Effector memory CD8-positive, alpha-beta T cell (primary cell): ENCODE data around the gene COQ10A.

Experiments
- ATAC-seq: fragments of 150-1000 bp; cut with Tn5 transposase; replicated peaks from 2 replicates; pipeline ENCODE4 v1.10.0; 2021; ENCODE audit warnings: mild to moderate bottlenecking, moderate library complexity
- DNase-seq, 3 experiments: peaks; one replicate each; pipeline ENCODE4 v3.0.0; 2021
- H3K27ac Mint-ChIP-seq, 2 donors: one replicate each; pipeline ENCODE4 v1.8.0; 2022; ENCODE audit warnings: mild to moderate bottlenecking in 2 of 2, mixed read lengths in 2 of 2, moderate library complexity in 2 of 2
- H3K27me3 Mint-ChIP-seq, 2 donors: one replicate each; pipeline ENCODE4 v1.8.0; 2022; ENCODE audit warnings: mixed read lengths in 2 of 2
- H3K36me3 Mint-ChIP-seq: one replicate; pipeline ENCODE4 v1.8.0; 2022; ENCODE audit warnings: mild to moderate bottlenecking, moderate library complexity, mixed read lengths; ENCODE audit not compliant: insufficient read depth
- H3K4me1 Mint-ChIP-seq, 2 donors: one replicate each; pipeline ENCODE4 v1.8.0; 2022; ENCODE audit warnings: low read depth in 2 of 2, mixed read lengths in 2 of 2
- H3K4me3 Mint-ChIP-seq, 2 donors: one replicate each; pipeline ENCODE4 v1.8.0; 2022; ENCODE audit warnings: mild to moderate bottlenecking in 2 of 2, mixed read lengths in 2 of 2, moderate library complexity in 2 of 2
- H3K9me3 Mint-ChIP-seq, 2 donors: one replicate each; pipeline ENCODE4 v1.8.0; 2022; ENCODE audit warnings: mixed read lengths in 2 of 2

Gene COQ10A

DNA sequence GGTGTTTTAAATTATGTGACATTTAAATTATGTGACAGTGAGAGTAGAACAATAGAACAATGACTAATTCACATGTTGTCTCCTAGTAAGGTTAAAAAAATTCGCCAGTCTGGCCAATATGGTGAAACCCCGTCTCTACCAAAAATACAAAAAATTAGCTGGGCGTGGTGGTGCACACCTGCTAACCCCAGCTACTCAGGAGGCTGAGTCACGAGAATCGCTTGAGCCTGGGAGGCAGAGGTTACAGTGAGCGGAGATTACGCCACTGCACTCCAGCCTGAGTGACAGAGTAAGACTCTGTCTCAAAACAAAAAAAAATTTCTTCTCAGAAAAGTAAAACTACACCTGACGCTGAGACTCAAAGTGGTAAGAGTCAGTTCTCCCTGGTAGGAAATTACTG lies 30.7 kb downstream of the COQ10A start:
- DNase-seq, result no peak
- peaks cover 34 to 56% of the 10 kb centered on the region in 2 donors for H3K4me1 Mint-ChIP-seq
- peak overlapping the region in 1 of 2 donors; percentile 54 for H3K27ac Mint-ChIP-seq
- ATAC-seq, result no peak
- H3K4me3 Mint-ChIP-seq, result peak overlapping the region; percentile 25 to 41
- H3K36me3 Mint-ChIP-seq, result peaks cover 51% of the 10 kb centered on the region
- no peaks in the 10 kb centered on the region for H3K9me3 Mint-ChIP-seq
- no peaks in the 10 kb centered on the region for H3K27me3 Mint-ChIP-seq

DNA sequence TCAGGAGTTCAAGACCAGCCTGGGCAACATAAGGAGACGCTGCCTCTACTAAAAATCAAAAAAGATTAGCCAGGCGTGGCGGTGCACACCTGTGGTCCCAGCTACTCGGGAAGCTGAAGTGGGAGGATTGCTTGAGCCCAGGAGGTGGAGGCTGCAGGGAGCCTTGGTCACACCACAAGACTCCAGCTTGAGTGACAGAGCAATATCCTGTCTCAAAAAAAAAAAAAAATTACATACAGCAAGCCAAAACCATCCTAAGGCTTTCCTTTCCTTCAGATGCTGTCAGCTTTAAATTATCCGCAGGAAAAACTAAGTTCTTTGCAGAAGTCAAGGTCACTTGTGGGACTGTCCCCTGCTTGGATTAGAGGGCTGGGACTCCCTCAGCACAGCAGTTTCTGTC lies 32.1 kb downstream of the COQ10A start:
- no peaks in the 10 kb centered on the region for H3K9me3 Mint-ChIP-seq
- peaks cover 34 to 52% of the 10 kb centered on the region in 2 donors for H3K4me1 Mint-ChIP-seq
- H3K36me3 Mint-ChIP-seq, result peaks cover 43% of the 10 kb centered on the region
- DNase-seq, result no peak
- no peak for ATAC-seq
- H3K27ac Mint-ChIP-seq, result peak overlapping the region; percentile 41 to 97
- H3K4me3 Mint-ChIP-seq, result peak overlapping the region; percentile 95 to 97
- H3K27me3 Mint-ChIP-seq, result no peaks in the 10 kb centered on the region

DNA sequence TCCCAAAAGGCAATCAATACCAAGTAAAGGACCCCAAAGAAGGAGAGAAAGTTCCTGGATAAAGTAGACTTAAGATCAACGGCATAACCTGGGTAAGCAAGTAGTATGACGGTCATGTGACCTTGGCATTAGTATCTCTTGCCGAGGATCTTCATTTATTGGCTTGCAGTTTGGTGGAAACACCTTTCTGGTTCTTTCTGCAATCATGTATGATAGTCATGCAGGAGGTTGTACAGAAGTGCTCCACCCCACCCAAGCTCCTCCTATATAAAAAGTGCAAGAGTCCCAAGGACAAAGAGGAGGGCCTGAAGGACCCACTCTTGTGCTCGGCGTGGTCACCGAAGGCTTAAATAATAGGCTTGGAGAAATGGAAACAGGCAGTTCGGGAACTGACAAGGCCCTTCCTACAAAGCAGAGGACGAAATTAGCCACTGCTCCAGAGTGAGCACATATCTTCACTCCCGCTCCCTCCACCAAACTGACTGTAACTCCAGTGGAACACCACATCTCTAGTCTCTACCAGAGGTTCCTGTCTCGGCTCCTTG lies 32.6 kb downstream of the COQ10A start:
- Mint-ChIP-seq H3K27ac (peak overlapping the region; percentile 97), H3K36me3 (peaks cover 42% of the 10 kb centered on the region), H3K9me3 (no peaks in the 10 kb centered on the region), H3K27me3 (no peaks in the 10 kb centered on the region), H3K4me3 (peak overlapping the region; percentile 95 to 97), H3K4me1 (peaks cover 31 to 52% of the 10 kb centered on the region in 2 donors)
- DNase-seq (no peak), ATAC-seq (no peak)

DNA sequence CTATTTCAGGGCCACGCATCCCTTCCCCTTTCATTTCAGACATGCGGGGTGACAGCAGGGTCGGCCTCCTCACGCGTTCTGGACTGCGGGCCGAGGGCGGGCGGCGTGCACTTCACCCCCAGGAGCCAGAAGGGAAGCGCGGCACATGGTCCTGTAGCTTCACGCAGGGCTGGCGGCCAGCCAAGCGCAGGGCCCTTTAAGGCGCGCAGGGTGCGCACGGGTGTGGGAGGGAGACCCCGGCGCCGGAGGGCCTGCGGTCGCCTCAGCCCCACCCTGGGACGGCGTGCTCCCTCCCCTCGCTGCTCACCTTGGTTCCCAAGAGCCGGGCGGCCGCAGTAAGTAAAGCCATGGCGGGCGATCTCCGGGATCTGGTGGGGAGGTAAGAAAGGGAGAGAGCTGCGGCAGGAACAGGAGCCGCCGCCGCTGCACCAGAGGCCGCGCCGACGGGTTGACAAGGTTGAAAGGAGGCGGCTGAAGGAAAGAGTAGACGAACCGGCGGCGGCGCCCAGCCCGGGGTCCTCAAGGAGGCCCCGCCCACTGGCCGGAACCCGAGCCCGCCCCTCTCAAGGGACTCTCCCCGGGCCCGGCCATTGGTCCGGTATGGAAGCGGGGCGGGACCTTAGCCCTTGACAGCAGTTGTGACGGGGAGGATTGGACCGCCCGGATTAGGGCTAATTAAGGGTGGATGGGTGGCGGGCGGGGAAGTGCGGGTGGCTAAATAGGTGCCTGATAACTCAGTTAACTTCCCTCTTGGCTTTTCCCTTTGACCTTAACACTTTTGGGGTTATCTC lies 33.3 kb downstream of the COQ10A start, which contains the start of gene CS:
TSS of gene CS (minus strand) at position 478 of the 791 bp plus-strand sequence. CDS start at position 349, 129 bp downstream.
- ATAC-seq (peak; percentile 92), DNase-seq (peak; percentile 97 to 99 (median 98))
- Mint-ChIP-seq H3K36me3 (peaks cover 40% of the 10 kb centered on the region), H3K4me1 (peaks cover 30 to 52% of the 10 kb centered on the region in 2 donors), H3K27ac (peak within 1 kb of the TSS; percentile 97), H3K9me3 (no peaks in the 10 kb centered on the region), H3K4me3 (peak within 1 kb of the TSS; percentile 95 to 97), H3K27me3 (no peaks in the 10 kb centered on the region)

DNA sequence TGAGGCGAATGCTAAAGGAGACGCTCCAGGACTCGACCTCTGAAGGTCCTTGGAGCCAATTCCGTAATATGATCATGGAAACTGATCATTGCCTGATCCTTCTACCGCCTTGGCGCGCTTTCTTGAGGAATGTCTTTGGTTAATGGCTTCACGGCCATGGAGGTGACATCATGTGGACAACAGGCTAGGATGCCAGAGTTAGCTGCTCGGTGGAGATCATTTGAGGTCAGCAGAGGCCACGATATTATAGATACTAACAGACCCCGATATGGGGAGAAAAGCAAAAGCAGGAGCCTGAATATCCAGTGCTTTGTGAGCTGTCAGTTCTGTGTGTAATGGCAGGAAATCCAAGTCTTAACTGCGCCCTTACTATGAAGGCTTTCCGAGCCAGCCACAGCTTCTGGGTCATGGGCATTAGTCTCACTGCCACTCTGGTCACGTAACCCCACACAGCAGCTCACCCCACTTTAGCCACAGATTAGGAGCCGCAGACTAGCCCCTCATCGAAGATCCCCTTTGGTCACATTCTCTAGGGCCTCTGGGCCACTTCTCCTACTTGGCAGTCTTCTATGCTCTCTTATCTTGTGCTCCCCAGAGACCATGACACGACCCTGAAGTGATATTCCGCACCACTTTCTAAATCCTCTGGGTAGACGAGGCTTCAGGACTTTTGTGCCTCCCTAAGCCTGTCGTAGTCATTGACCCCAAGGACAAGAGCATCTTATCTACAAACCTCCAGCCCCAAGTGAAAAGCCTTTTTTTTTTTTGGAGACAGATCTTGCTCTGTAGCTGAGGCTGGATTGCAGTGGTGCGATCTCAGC lies 34.1 kb downstream of the COQ10A start:
- Mint-ChIP-seq H3K4me1 (peaks cover 30 to 52% of the 10 kb centered on the region in 2 donors), H3K36me3 (peaks cover 37% of the 10 kb centered on the region), H3K4me3 (peak overlapping the region; percentile 95 to 97), H3K9me3 (no peaks in the 10 kb centered on the region), H3K27me3 (no peaks in the 10 kb centered on the region), H3K27ac (peak overlapping the region; percentile 97)
- DNase-seq (no peak), ATAC-seq (no peak)

DNA sequence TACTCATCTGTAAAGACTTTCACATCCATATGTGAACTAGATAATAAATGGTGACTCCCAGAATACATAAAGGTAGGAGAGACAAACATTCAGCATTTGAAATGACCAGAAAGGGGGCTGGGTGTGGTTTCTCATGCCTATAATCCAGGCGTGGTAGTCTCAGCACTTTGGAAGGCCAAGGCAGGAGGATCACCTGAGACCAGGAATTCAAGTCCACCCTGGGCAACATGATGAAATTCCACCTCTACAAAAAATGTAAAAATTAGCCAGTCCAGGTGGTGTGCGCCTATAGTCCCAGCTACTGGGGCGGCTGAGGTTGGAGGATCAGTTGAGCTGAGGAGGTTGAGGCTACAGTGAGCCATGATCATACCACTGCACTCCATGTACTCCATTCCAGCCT lies 37.5 kb downstream of the COQ10A start:
- Mint-ChIP-seq H3K9me3 (no peaks in the 10 kb centered on the region), H3K27ac (no peak overlapping the region)
- no peak for ATAC-seq

DNA sequence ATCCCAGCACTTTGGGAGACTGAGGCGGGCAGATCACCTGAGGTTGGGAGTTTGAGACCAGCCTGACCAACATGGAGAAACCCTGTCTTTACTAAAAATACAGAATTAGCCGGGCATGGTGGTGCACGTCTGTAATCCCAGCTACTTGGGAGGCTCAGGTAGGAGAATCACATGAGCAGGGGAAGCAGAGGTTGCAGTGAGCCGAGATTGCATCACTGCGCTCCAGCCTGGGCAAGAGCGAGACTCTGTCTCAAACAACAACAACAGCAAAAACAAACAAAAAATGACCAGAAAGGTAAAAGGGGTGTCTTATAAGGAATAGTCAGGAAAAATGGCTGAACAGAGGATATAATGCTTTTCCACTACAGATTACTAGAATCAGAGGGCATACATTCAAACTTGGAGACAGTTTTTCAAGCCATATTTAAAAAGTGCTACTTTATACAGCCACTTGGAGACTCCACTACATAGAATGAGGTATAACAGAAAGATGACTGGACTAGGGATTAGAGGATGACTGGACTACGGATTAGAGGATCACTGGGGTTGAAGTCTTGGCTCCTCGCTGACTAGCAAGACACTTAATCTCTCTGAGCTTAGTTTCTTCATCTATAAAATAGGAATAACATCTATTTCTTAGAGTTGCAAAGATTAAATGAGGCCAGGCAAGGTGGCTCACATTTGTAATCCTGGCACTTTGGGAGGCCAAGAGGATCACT lies 38.3 kb downstream of the COQ10A start:
- no peaks in the 10 kb centered on the region for H3K27me3 Mint-ChIP-seq
- H3K27ac Mint-ChIP-seq, result no peak overlapping the region
- H3K36me3 Mint-ChIP-seq, result peaks cover 46% of the 10 kb centered on the region
- H3K4me3 Mint-ChIP-seq, result no peak overlapping the region
- DNase-seq (no peak), ATAC-seq (no peak)
- H3K9me3 Mint-ChIP-seq, result no peaks in the 10 kb centered on the region
- peaks cover 7 to 19% of the 10 kb centered on the region in 2 donors for H3K4me1 Mint-ChIP-seq

More for the DNA sequence above, 37.5 kb downstream of the COQ10A start:
- H3K4me1 Mint-ChIP-seq, result peaks cover 10 to 24% of the 10 kb centered on the region in 2 donors
- no peaks in the 10 kb centered on the region for H3K27me3 Mint-ChIP-seq
- DNase-seq, result no peak
- H3K36me3 Mint-ChIP-seq, result peaks cover 48% of the 10 kb centered on the region
- H3K4me3 Mint-ChIP-seq, result no peak overlapping the region

DNA sequence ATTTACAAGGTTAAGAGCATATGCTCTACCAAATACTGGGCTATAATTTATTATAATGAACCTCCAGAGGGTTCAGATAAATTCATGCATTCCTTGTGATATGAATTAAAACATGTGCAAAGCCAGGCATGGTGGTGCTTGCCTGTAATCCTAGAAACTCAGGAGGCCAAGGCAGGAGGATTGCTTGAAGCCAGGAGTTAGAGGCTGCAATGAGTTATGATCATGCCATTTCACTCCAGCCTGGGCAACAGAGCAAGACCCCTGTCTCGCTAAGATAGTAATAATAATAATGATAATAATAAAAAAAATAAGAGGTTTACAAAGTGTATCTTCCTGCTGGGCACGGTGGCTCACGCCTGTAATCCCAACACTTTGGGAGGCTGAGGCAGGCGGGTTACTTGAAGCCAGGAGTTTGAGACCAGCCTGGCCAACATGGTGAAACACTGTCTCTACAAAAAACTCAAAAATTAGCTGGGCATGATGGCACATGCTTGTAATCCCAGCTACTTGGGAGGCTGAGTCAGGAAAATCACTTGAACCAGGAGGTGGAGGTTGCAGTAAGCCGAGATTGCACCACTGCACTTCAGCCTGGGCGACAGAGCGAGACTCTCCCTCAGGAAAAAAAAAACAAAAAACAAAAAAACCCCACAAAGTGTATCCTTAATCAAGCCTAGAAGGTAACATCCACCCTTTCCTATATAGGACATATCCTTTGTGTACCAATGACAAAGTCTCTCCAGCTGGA lies 40.7 kb downstream of the COQ10A start:
- ATAC-seq (no peak), DNase-seq (no peak)
- H3K36me3 Mint-ChIP-seq, result peaks cover 39% of the 10 kb centered on the region
- H3K27me3 Mint-ChIP-seq, result no peaks in the 10 kb centered on the region
- no peak overlapping the region for H3K27ac Mint-ChIP-seq
- no peaks in the 10 kb centered on the region for H3K9me3 Mint-ChIP-seq
- H3K4me1 Mint-ChIP-seq, result peaks cover 0 to under 1% of the 10 kb centered on the region in 2 donors
- no peak overlapping the region for H3K4me3 Mint-ChIP-seq

DNA sequence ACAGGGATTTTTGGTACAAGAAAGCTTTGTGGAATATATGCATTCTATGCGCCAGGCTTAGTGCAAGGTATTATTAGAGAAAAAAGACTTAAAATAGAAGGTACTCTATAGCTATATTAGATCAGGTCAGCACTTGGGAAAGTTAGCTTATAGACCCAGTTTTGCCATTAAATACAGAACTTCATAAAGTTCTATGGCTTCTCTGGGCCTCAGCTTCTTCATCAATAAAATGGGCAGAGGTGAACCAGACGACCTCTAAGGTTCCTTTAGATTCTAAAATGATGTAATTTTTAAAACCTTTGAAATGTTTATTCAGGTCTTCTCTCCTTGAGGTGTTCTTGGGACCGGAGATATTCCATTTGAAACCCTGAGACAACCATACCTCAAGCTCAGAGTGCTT lies 42.0 kb downstream of the COQ10A start:
- H3K4me3 Mint-ChIP-seq, result no peak overlapping the region
- no peaks in the 10 kb centered on the region for H3K27me3 Mint-ChIP-seq
- DNase-seq, result no peak
- ATAC-seq, result no peak
- H3K27ac Mint-ChIP-seq, result no peak overlapping the region
- H3K4me1 Mint-ChIP-seq, result no peaks in the 10 kb centered on the region
- no peaks in the 10 kb centered on the region for H3K9me3 Mint-ChIP-seq
- peaks cover 44% of the 10 kb centered on the region for H3K36me3 Mint-ChIP-seq

DNA sequence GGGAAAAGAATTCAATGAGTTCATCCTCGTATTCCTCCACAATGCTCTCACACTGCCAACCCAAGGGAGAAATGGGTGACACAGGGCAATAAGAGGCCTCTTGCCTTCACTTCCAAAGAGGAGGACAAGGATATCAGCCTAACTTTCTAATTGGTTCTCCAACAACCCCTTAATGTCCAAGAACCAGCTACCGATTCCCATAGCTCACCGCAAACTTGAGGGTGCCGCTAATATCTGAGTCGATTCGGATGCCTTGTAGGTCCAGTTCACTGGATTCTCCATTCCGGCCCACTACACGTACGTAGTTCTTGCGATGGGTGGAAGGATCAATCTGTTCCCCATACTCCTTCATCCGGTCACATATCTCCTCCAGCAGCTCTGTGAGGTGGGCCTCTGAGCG lies 44.3 kb downstream of the COQ10A start:
- H3K4me3 Mint-ChIP-seq, result no peak overlapping the region
- peak overlapping the region in 1 of 2 donors; percentile 65 for H3K27ac Mint-ChIP-seq
- ATAC-seq (no peak), DNase-seq (no peak)
- H3K9me3 Mint-ChIP-seq, result no peaks in the 10 kb centered on the region
- peaks cover 9 to 13% of the 10 kb centered on the region in 2 donors for H3K4me1 Mint-ChIP-seq
- peaks cover 51% of the 10 kb centered on the region for H3K36me3 Mint-ChIP-seq
- no peaks in the 10 kb centered on the region for H3K27me3 Mint-ChIP-seq

DNA sequence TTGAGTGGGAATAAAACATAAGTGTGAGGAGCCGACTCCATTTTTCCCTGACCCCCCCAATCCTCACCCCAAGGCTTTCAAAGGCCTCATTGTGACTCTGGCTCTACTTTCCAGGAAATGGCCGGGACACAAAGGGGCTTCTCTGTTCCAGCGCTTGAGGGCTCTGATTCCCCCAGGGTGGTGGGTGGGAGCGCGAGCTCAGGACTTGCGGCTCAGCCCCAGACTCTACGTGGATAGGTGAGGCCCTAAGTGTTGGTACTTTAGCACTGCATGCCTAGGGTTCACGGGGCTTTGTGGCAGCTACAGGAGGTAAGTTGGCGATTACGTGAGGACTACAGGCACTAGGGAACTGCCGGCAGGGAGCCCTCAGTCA lies 48.5 kb downstream of the COQ10A start:
- Mint-ChIP-seq H3K36me3 (peaks cover 40% of the 10 kb centered on the region), H3K4me1 (peaks cover 9 to 13% of the 10 kb centered on the region in 2 donors), H3K27ac (peak overlapping the region; percentile 99), H3K4me3 (peak overlapping the region; percentile 97 to 99), H3K9me3 (no peaks in the 10 kb centered on the region), H3K27me3 (no peaks in the 10 kb centered on the region)
- DNase-seq (peak in 1 of 3 experiments; percentile 16), ATAC-seq (peak; percentile 0)

DNA sequence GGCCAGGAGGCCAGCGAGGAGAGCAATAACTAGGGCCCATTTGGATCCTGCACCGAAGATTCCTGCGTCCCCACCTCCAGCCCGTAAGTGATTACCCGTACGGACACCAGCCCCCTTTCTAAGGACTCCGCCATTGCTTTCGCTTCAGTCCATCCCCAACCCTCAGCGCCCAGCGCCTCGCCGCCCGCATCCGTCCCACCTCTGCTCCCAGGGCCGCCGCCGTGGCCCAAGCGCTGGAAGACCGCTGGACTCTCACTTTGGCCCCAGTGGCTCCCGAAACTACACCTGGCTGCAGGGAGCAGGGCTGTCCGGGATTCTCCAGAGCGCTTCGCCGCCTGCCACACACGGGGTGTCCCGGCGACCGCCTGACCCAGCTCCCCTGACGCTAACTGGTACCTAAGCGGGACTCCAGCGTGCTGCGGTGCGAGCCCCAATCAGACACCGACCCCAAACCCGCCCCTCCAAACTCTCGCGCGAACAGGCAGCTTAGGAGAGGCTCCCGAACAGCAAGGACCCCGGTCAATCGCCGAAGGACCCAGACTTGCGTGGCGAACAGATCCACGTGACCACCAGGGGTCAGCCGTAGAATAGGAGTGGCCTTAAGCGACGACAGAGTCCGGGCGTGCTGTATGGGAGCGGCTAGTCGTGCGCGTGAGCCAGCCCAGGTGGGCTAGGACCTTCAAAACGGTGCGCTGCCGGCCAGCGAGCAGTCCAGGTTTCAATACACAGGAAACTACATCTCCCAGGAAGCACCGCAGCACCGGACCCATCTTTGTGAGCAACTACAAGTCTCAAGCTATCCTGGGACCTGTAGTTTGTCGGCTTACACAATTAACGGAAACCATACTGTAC lies 49.1 kb downstream of the COQ10A start, which contains the start of gene CNPY2:
TSS of gene CNPY2 (minus strand) at position 367 of the 852 bp plus-strand sequence. CDS start 771 bp downstream, outside the sequence.
- H3K9me3 Mint-ChIP-seq, result no peaks in the 10 kb centered on the region
- peak; percentile 91 for ATAC-seq
- H3K4me3 Mint-ChIP-seq, result peak within 1 kb of the TSS; percentile 97 to 99
- DNase-seq, result peak; percentile 84 to 91 (median 90)
- peaks cover 9 to 13% of the 10 kb centered on the region in 2 donors for H3K4me1 Mint-ChIP-seq
- no peaks in the 10 kb centered on the region for H3K27me3 Mint-ChIP-seq
- H3K27ac Mint-ChIP-seq, result peak within 1 kb of the TSS; percentile 99
- H3K36me3 Mint-ChIP-seq, result peaks cover 44% of the 10 kb centered on the region
